NCI-H2196 treated with DMSO at 0.1 percent for 48 hours (cell line): ENCODE measurements around the gene SLC38A5.
"Not testable (repeated sequence)": the region's sequence is repeated elsewhere in the genome, so short reads cannot be mapped to it uniquely, and the experiment has no call there.

Experiments
- DNase-seq: peaks from one replicate; lab custom pipeline; 2025; ENCODE audit not compliant: unreplicated experiment; lab: John Stamatoyannopoulos, UW

SLC38A5 gene

GRCh38 chrX:48468693-48469691 is 1.1 kb downstream of the SLC38A5 start:
- DNase-seq = no peak

GRCh38 chrX:48468247-48468671 is 1.8 kb downstream of the SLC38A5 start:
- DNase-seq = no peak

GRCh38 chrX:48467281-48467761 is 2.7 kb downstream of the SLC38A5 start:
- no peak for DNase-seq

GRCh38 chrX:48466696-48467095 is 3.4 kb downstream of the SLC38A5 start:
- DNase-seq = no peak

DNA sequence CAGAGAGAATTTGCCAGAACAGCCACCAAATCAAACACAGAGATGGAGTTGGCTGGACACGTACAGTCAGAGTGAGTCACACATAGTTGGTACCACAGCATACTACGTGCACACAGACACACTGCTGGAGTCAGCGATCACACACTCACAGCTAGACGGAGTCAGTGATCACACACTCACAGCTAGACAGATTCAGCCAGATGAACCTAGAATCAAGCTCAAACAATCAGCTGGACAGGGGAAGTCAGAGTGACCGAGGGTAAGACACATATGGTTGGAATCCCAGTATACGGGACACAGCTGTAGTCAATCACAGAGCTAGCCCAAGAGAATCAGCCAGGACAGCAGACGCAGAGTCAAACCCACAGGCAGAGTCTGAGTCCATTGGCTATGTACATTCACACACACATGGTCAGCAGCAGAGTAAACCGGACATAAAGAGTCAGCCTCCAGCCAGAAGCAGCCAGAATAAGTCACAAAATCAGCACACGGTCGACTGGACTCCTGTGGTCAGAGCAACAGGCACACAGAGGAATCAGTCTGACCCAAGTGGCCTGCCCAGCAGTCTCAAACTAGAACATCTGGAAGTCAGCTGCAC is 4.6 kb downstream of the SLC38A5 start:
- DNase-seq = no peak

DNA sequence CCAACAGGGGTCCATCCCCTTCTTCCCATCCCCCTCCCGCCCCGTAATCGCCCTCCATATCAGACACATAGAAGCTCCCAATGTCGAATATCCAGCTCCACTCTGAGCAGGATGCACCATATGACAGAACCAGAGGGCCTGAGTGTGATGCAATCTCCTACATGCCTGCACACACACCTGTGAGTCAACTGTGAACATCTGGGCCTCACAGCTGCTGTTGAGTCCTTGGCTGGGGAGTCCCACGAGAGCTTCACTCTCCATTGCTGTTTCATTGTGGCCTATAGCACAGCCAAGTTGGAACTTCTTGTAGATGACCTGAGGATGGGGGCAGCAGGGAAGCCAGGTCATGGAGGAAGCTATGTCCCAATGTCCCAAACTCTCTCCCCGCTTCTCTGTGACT is 8.2 kb downstream of the SLC38A5 start:
- DNase-seq = no peak

DNA sequence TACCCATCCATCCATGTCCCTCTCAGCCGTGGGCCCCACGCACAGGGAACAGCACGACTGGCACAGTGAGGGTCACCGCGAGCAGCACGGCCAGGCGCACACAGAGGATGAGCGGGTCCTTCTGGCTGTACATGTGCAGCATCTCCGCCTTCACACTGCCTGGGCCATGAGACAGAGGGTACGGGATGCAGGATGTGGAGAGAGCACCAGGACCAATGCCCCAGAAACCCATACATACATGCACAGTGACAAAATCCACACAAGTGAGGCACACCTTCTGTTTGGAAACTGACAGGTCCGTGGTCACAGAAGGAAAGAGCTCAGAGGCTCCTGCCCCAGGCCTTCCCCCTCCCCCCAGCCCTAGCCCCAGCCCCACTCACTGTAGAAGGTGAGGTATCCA is 9.5 kb downstream of the SLC38A5 start:
- no peak for DNase-seq

DNA sequence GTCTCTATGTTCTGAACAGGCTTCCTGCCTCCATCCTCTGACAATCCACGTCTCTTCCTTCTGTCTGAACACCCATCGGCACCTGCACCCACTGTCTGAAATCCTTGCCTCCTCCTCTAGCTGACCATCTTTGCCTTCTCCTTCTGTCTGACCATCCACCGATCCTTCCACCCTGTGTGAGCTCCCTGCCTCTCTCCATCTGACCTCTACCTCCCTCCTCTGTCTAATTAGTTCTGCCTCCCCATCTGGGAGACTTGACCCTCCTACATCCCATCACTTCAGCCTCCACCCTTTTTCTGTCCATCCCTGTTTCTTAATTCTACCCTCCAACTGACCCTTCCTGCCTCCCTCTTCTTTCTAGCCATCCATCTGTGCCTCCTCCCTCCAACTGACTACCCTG is 10.0 kb downstream of the SLC38A5 start:
- no peak for DNase-seq

- no peak for DNase-seq
Measured at GRCh38 chrX:48459483-48459882, 10.6 kb downstream of the SLC38A5 start.

DNA sequence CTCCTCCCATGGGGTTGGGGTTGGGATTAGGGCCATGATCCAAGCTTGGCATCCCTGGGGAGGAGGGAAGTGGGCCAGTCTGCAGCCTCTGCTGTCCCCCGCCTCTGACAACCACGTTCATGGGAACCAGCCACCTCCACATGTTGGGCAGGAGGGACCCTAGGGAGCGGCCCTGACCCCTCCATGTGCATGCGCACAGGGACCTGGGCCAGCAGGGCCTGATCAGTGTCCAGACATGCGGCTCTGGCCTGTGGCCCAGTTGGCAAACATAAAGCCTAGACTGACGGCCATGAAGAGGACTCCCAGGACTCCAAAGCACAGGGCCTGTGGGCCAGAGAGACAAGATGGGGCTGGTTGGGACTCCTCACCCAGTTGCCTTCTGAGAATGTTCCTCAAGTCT is 11.3 kb downstream of the SLC38A5 start:
- DNase-seq = no peak

DNA sequence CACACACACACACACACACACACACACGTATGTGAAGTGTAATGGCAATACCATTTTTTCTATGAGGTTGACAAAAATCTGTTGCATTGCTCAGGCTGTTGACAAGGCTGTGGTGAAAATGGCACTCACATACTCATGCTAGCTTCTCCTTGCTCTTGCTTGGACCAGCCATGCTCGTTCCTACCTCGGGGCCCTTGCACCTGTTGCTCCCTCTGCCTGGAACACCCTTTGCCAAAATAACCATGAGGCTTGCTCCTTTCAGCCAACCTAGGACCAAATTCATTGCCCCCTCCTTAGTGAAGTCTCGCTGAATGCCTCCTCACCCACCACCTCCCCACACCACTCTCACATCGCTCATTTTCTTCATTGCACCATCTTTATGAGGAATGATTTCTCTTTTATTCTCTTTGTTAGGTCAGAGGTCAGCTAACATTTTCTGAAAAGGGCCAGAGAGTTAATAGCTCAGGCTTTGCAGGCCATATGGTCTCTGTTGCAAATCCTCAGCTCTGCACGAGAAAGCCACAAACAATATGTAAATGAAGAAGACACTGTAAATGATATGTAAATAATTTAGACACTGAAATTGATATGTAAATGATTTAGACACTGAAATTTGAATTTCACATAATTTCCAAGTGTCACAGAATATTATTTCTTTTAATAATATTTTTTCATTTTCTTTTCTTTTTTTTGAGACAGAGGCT is 13.3 kb downstream of the SLC38A5 start:
- no peak for DNase-seq

DNA sequence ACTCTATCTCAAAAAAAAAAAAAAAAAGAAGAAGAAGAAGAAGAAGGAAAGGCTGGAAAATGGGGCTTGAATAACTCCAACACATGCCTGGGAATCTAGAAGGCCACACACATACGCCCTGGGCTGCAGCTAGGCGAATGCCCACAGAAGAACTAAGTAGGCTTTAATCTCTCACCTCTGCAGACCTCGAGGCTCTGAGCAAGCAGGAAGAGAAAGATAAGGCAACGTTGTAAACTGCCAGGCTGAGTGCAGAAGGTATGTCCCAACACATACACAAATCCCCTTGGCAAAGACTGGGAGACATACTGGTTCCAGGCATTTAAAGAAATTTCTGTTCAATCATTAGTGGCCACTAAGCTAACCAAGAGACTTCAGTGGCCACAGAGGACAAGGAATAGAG is 18.4 kb downstream of the SLC38A5 start:
- no peak for DNase-seq

DNA sequence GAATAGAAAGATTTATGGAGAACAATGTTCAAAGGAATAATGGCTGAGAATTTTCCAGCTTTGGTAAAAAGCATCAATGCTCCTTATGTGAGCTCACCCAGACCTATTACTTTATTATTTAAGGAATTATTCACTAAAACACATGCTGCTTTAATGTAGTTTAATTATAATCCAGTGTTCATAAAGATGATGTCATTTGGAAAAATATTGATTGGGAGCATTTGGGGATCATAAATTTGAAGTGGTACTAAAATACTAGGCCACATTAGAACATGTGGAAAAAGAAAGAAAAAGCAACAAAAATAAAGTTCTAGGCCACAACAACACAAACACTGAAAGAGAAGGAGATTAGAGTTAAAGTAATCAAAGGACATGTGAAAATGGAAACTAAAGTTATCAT is 20.0 kb downstream of the SLC38A5 start:
- no peak for DNase-seq

- DNase-seq = not testable (repeated sequence)
Measured at GRCh38 chrX:48447201-48447600, 22.9 kb downstream of the SLC38A5 start.

DNA sequence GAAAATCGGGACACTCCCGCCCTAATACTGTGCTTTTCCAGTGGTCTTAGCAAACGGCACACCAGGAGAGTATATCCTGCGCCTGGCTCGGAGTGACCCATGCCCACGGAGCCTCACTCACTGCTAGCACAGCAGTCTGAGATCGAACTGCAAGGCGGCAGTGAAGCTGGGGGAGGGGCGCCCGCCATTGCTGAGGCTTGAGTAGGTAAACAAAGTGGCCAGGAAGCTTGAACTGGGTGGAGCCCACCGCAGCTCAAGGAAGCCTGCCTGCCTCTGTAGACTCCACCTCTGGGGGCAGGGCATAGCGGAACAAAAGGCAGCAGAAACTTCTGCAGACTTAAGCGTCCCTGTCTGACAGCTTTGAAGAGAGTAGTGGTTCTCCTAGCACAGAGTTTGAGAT is 36.3 kb downstream of the SLC38A5 start:
- not testable (repeated sequence) for DNase-seq

- not testable (repeated sequence) for DNase-seq
Measured at GRCh38 chrX:48430166-48430565, 39.9 kb downstream of the SLC38A5 start.

DNA sequence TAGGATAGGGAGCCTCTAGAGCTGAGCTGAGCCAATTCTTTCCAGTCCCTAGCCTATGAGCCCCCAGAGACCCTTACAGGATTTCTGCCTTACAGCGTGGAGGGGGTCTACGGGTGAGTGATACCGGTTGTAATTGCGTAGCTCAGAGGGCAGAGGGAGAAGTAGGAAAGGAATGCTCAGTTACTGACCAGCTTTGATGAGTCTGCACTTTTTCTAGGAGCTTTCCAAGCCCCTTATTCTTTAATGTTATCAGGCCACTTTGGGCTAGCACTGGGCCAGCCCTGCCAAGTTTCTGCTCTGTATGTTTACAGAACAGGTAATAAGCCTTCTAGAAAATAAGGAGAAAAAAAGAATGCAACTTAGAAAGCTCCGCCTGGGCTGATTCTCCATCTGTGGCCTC is 40.5 kb downstream of the SLC38A5 start:
- DNase-seq = not testable (repeated sequence)

- DNase-seq = not testable (repeated sequence)
Measured at GRCh38 chrX:48427027-48427716, 42.9 kb downstream of the SLC38A5 start.

DNA sequence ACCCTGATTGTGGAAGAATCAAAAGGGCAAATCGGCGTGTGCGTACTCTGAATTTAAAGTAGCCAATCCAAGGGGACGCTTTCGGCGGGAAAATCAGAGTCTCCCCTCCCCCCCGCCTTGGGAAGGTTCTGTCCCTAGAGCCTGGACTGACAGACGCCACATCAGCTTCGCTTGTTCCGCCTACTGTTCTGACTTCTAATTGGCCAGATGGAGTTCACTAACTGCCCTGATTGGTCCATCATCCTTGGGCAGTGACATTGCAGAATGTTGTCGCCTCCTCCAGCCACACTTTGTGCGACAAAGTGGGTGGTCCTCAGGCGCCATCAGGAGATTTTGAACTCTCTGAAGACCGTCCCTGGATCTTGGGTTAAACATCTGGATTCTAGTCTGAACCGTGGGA is 58.2 kb downstream of the SLC38A5 start, which contains the start of gene SSX4B:
Gene SSX4B (minus strand): TSS at position 101 of the 400 bp plus-strand sequence. CDS start 588 bp downstream, outside the sequence.
- DNase-seq = not testable (repeated sequence)
